ENCODE measurements around the gene UBE2H.

Gene UBE2H

GRCh38 chr7:129925416-129926002, 27.3 kb downstream of the UBE2H start:
- H3K36me3 ChIP-seq (ENCODE audit: insufficient read depth, low read length) = no peaks in the 10 kb centered on the region
- no peaks in the 10 kb centered on the region for H3K79me2 ChIP-seq (ENCODE audit: insufficient read depth, low read length)
- H3K9me2 ChIP-seq (replicated peaks; ENCODE audit: low read depth, low read length) = no peaks in the 10 kb centered on the region
- no peak overlapping the region for H2AFZ ChIP-seq (ENCODE audit: low read length)
- no peaks in the 10 kb centered on the region for H3K27me3 ChIP-seq (ENCODE audit: insufficient read depth, low read length, poor library complexity, severe bottlenecking)
- no peaks in the 10 kb centered on the region for H4K20me1 ChIP-seq (ENCODE audit: insufficient read depth, low read length, poor library complexity, severe bottlenecking)
- no peaks in the 10 kb centered on the region for H3K9me3 ChIP-seq (ENCODE audit: insufficient read depth, low read depth, low read length)
- TF ChIP-seq, protein P1, sequence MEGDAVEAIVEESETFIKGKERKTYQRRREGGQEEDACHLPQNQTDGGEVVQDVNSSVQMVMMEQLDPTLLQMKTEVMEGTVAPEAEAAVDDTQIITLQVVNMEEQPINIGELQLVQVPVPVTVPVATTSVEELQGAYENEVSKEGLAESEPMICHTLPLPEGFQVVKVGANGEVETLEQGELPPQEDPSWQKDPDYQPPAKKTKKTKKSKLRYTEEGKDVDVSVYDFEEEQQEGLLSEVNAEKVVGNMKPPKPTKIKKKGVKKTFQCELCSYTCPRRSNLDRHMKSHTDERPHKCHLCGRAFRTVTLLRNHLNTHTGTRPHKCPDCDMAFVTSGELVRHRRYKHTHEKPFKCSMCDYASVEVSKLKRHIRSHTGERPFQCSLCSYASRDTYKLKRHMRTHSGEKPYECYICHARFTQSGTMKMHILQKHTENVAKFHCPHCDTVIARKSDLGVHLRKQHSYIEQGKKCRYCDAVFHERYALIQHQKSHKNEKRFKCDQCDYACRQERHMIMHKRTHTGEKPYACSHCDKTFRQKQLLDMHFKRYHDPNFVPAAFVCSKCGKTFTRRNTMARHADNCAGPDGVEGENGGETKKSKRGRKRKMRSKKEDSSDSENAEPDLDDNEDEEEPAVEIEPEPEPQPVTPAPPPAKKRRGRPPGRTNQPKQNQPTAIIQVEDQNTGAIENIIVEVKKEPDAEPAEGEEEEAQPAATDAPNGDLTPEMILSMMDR (conservative IDR thresholded peaks at IDR 0.05; ENCODE audit: low read length) = no peak
- no peak for TF ChIP-seq EZH2phosphoT487 (IDR thresholded peaks at IDR 0.05; ENCODE audit: borderline replicate concordance)
- no peaks in the 10 kb centered on the region for H3F3A ChIP-seq (ENCODE audit: low read depth)
- no peak overlapping the region for H3K4me3 ChIP-seq (ENCODE audit: low read length, poor library complexity, severe bottlenecking)
- H3K4me2 ChIP-seq (ENCODE audit: low read depth, low read length, poor library complexity, severe bottlenecking) = no peak overlapping the region
- H3K4me1 ChIP-seq (ENCODE audit: insufficient read depth, low read length, poor library complexity, severe bottlenecking) = no peaks in the 10 kb centered on the region
- H3K9ac ChIP-seq (ENCODE audit: low read depth, low read length, poor library complexity, severe bottlenecking) = no peak overlapping the region

DNA sequence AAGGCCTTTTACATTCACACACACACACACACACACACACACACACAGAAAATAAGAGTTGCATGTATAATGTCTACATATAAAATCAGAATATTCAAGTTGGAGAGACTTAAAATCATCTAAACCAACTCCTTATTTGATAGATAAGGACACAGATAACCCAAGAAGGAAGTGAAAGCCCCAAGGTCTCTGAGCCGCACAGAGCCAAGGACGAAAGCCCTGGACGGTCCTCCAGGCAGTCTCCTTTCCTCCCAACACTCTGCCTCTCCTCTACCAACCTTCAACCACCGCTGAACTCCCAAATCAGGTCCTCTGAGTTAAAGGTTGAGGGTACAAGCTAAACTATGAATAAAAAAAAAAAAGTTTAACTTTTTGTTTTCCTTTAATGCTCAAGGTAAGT, 28.2 kb downstream of the UBE2H start:
- no peak overlapping the region for H3K4me2 ChIP-seq (ENCODE audit: low read depth, low read length, poor library complexity, severe bottlenecking)
- no peak overlapping the region for H3K4me3 ChIP-seq (ENCODE audit: low read length, poor library complexity, severe bottlenecking)
- H3F3A ChIP-seq (ENCODE audit: low read depth) = no peaks in the 10 kb centered on the region
- H4K20me1 ChIP-seq (ENCODE audit: insufficient read depth, low read length, poor library complexity, severe bottlenecking) = no peaks in the 10 kb centered on the region
- TF ChIP-seq, protein P1 (conservative IDR thresholded peaks at IDR 0.05; ENCODE audit: low read length) = no peak
- no peak for TF ChIP-seq EZH2phosphoT487 (IDR thresholded peaks at IDR 0.05; ENCODE audit: borderline replicate concordance)
- H3K9me2 ChIP-seq (replicated peaks; ENCODE audit: low read depth, low read length) = no peaks in the 10 kb centered on the region
- no peaks in the 10 kb centered on the region for H3K36me3 ChIP-seq (ENCODE audit: insufficient read depth, low read length)
- H3K9ac ChIP-seq (ENCODE audit: low read depth, low read length, poor library complexity, severe bottlenecking) = no peak overlapping the region
- no peaks in the 10 kb centered on the region for H3K79me2 ChIP-seq (ENCODE audit: insufficient read depth, low read length)
- H3K9me3 ChIP-seq (ENCODE audit: insufficient read depth, low read depth, low read length) = no peaks in the 10 kb centered on the region
- no peak overlapping the region for H2AFZ ChIP-seq (ENCODE audit: low read length)
- H3K4me1 ChIP-seq (ENCODE audit: insufficient read depth, low read length, poor library complexity, severe bottlenecking) = no peaks in the 10 kb centered on the region
- no peaks in the 10 kb centered on the region for H3K27me3 ChIP-seq (ENCODE audit: insufficient read depth, low read length, poor library complexity, severe bottlenecking)

- Histone ChIP-seq H3K4me2 (ENCODE audit: low read depth, low read length, poor library complexity, severe bottlenecking) (no peak overlapping the region), H3K4me3 (ENCODE audit: low read length, poor library complexity, severe bottlenecking) (no peak overlapping the region), H2AFZ (ENCODE audit: low read length) (no peak overlapping the region), H3K79me2 (ENCODE audit: insufficient read depth, low read length) (no peaks in the 10 kb centered on the region), H3K9me2 (replicated peaks; ENCODE audit: low read depth, low read length) (no peaks in the 10 kb centered on the region), H3F3A (ENCODE audit: low read depth) (no peaks in the 10 kb centered on the region), H3K4me1 (ENCODE audit: insufficient read depth, low read length, poor library complexity, severe bottlenecking) (no peaks in the 10 kb centered on the region), H3K36me3 (ENCODE audit: insufficient read depth, low read length) (no peaks in the 10 kb centered on the region), H4K20me1 (ENCODE audit: insufficient read depth, low read length, poor library complexity, severe bottlenecking) (no peaks in the 10 kb centered on the region), H3K27me3 (ENCODE audit: insufficient read depth, low read length, poor library complexity, severe bottlenecking) (no peaks in the 10 kb centered on the region), H3K9ac (ENCODE audit: low read depth, low read length, poor library complexity, severe bottlenecking) (no peak overlapping the region), H3K9me3 (ENCODE audit: insufficient read depth, low read depth, low read length) (no peaks in the 10 kb centered on the region)
- no peak for TF ChIP-seq EZH2phosphoT487 (IDR thresholded peaks at IDR 0.05; ENCODE audit: borderline replicate concordance)
- TF ChIP-seq, protein P1 (conservative IDR thresholded peaks at IDR 0.05; ENCODE audit: low read length) = no peak
These were observed 29.1 kb downstream of the UBE2H start for GRCh38 chr7:129923709-129924108.

Data from Loucy (cell line).